C4-2B (cell line): ENCODE results near the gene SLC11A1.

Experiments used
- ZFX ChIP-seq: fragments of 450-650 bp; IDR thresholded peaks from 2 replicates; pipeline ENCODE4 v1.6.1; 2017
- TF ChIP-seq, protein P1 (sequence below): fragments of 450-650 bp; conservative IDR thresholded peaks from 2 replicates; pipeline ENCODE4 v1.5.1; 2017; ENCODE audit warnings: mild to moderate bottlenecking

GRCh38 chr2:218422403-218423086 is 40.5 kb downstream of the SLC11A1 start:
- TF ChIP-seq, protein P1, sequence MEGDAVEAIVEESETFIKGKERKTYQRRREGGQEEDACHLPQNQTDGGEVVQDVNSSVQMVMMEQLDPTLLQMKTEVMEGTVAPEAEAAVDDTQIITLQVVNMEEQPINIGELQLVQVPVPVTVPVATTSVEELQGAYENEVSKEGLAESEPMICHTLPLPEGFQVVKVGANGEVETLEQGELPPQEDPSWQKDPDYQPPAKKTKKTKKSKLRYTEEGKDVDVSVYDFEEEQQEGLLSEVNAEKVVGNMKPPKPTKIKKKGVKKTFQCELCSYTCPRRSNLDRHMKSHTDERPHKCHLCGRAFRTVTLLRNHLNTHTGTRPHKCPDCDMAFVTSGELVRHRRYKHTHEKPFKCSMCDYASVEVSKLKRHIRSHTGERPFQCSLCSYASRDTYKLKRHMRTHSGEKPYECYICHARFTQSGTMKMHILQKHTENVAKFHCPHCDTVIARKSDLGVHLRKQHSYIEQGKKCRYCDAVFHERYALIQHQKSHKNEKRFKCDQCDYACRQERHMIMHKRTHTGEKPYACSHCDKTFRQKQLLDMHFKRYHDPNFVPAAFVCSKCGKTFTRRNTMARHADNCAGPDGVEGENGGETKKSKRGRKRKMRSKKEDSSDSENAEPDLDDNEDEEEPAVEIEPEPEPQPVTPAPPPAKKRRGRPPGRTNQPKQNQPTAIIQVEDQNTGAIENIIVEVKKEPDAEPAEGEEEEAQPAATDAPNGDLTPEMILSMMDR: no peak
- no peak for TF ChIP-seq ZFX
